Astrocyte (in vitro differentiated cells and primary cell): ENCODE results near the gene AATK. TPM values are rescaled to one million over a fixed set of nuclear protein-coding genes. Genes with fewer than 3 reads are reported as not detected.

ENCODE experiments used
- DNase-seq: peaks from one replicate; pipeline ENCODE4 v3.0.0-alpha.2; 2010; ENCODE audit warnings: low read depth
- FAIRE-seq: peaks from 2 replicates; lab custom pipeline; 2011; peaks lifted over from hg19 to GRCh38; lab: Jason Lieb, UNC
- H2AFZ ChIP-seq: 2 replicates; pipeline ENCODE4 v1.6.0; 2012; ENCODE audit warnings: low read depth, low read length, inconsistent platforms
- H3K27ac ChIP-seq: 2 replicates; pipeline ENCODE4 v1.5.1; 2011; ENCODE audit warnings: low read depth, low read length, inconsistent platforms
- H3K27me3 ChIP-seq: 2 replicates; pipeline ENCODE4 v1.6.0; 2011; ENCODE audit warnings: low read length, inconsistent platforms; ENCODE audit not compliant: insufficient read depth
- H3K36me3 ChIP-seq: 2 replicates; pipeline ENCODE4 v1.5.1; 2011; ENCODE audit warnings: low read length, inconsistent platforms; ENCODE audit not compliant: insufficient read depth
- H3K4me1 ChIP-seq: 2 replicates; pipeline ENCODE4 v1.5.1; 2011; ENCODE audit warnings: low read length, inconsistent platforms; ENCODE audit not compliant: insufficient read depth
- H3K4me2 ChIP-seq: 2 replicates; pipeline ENCODE4 v1.6.0; 2012; ENCODE audit warnings: low read length, inconsistent platforms
- H3K4me3 ChIP-seq: 2 replicates; pipeline ENCODE4 v1.5.1; 2011; ENCODE audit warnings: low read depth, mild to moderate bottlenecking, low read length, inconsistent platforms; ENCODE audit not compliant: insufficient read depth
- H3K79me2 ChIP-seq: 2 replicates; pipeline ENCODE4 v1.6.0; 2012; ENCODE audit warnings: mild to moderate bottlenecking, low read length, inconsistent platforms; ENCODE audit not compliant: insufficient read depth
- H3K9ac ChIP-seq: 2 replicates; pipeline ENCODE4 v1.6.0; 2012; ENCODE audit warnings: mild to moderate bottlenecking, low read length, inconsistent platforms
- H3K9me3 ChIP-seq: 2 replicates; pipeline ENCODE4 v1.5.1; 2012; ENCODE audit warnings: low read depth, mild to moderate bottlenecking, low read length, inconsistent platforms; ENCODE audit not compliant: insufficient read depth
- H4K20me1 ChIP-seq: 2 replicates; pipeline ENCODE4 v1.6.0; 2012; ENCODE audit warnings: low read length, inconsistent platforms; ENCODE audit not compliant: insufficient read depth
- H3K27ac Mint-ChIP-seq: one replicate; pipeline ENCODE4 v1.8.0; 2021; ENCODE audit warnings: mild to moderate bottlenecking, mixed read lengths; ENCODE audit not compliant: unreplicated experiment
- H3K27me3 Mint-ChIP-seq: one replicate; pipeline ENCODE4 v1.8.0; 2021; ENCODE audit warnings: low read depth, mixed read lengths; ENCODE audit not compliant: unreplicated experiment
- H3K36me3 Mint-ChIP-seq: one replicate; pipeline ENCODE4 v1.8.0; 2021; ENCODE audit warnings: low read depth, mixed read lengths; ENCODE audit not compliant: unreplicated experiment
- H3K4me1 Mint-ChIP-seq: one replicate; pipeline ENCODE4 v1.8.0; 2021; ENCODE audit warnings: low read depth, mixed read lengths; ENCODE audit not compliant: unreplicated experiment
- H3K4me3 Mint-ChIP-seq: one replicate; pipeline ENCODE4 v1.8.0; 2021; ENCODE audit warnings: mild to moderate bottlenecking, moderate library complexity, mixed read lengths; ENCODE audit not compliant: unreplicated experiment
- H3K9me3 Mint-ChIP-seq: one replicate; pipeline ENCODE4 v1.8.0; 2021; ENCODE audit warnings: mild to moderate bottlenecking, mixed read lengths; ENCODE audit not compliant: unreplicated experiment
- CTCF ChIP-seq: IDR thresholded peaks from 2 replicates; pipeline ENCODE4 v1.5.1; 2011; ENCODE audit warnings: low read depth, mild to moderate bottlenecking, inconsistent platforms, low read length, moderate library complexity; ENCODE audit not compliant: insufficient read depth
- EZH2 ChIP-seq: IDR thresholded peaks from 2 replicates; pipeline ENCODE4 v1.6.1; 2012; ENCODE audit warnings: mild to moderate bottlenecking, low read length, inconsistent platforms; ENCODE audit not compliant: insufficient read depth
- total RNA-seq: library from RNA; stranded (reverse); gene quantifications from 2 replicates; pipeline ENCODE4 v1.2.1, GENCODE V29; 2021

Gene AATK
- total RNA-seq, 1 donor from 2014 or later = 0.54 TPM

GRCh38 chr17:81194941-81195901, 29.2 kb upstream of the AATK start:
- no peak overlapping the region for H3K4me3 Mint-ChIP-seq
- no peak overlapping the region for H3K27ac Mint-ChIP-seq
- no peak overlapping the region for H3K9ac ChIP-seq
- H3K27me3 Mint-ChIP-seq = no peaks in the 10 kb centered on the region
- no peaks in the 10 kb centered on the region for H4K20me1 ChIP-seq
- FAIRE-seq (no peak), DNase-seq (no peak)
- H3K4me1 ChIP-seq = no peaks in the 10 kb centered on the region
- no peaks in the 10 kb centered on the region for H3K27me3 ChIP-seq
- H3K27ac ChIP-seq = no peak overlapping the region
- peaks cover 3% of the 10 kb centered on the region for H3K36me3 Mint-ChIP-seq
- H3K79me2 ChIP-seq = no peaks in the 10 kb centered on the region
- no peaks in the 10 kb centered on the region for H3K9me3 Mint-ChIP-seq
- no peak overlapping the region for H3K4me2 ChIP-seq
- H3K36me3 ChIP-seq = no peaks in the 10 kb centered on the region
- H3K4me3 ChIP-seq = no peak overlapping the region
- H2AFZ ChIP-seq = no peak overlapping the region
- no peaks in the 10 kb centered on the region for H3K4me1 Mint-ChIP-seq
- TF ChIP-seq CTCF (no peak), EZH2 (no peak)
- H3K9me3 ChIP-seq = no peaks in the 10 kb centered on the region

DNA sequence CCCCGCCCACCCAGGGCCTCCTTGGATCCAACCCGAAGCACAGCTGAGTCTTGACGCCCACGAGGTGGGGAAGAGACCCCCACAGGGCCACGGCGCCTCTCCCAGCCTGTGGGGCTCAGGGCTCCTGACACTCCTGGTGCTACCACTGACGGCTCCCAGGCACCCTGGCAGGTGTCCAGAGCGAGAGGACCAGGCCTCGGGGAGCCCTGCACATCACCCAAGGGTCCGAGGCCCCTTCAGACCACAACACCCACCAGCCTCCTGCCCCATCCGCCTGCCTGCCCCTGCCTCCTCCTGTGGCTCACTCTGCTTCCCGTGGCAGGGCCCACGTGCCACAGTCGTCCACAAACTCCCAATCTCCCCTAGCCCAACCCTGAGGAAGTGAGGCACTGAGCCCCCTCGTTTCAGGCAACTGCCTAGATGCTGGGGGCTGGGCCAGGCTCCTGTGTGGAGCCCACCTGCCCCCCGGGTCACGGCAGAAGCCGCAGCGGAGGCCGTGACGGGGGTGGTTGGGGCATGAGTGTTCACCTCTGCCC, 28.3 kb upstream of the AATK start:
- no peaks in the 10 kb centered on the region for H3K79me2 ChIP-seq
- no peaks in the 10 kb centered on the region for H4K20me1 ChIP-seq
- Mint-ChIP-seq H3K4me1 (no peaks in the 10 kb centered on the region), H3K4me3 (no peak overlapping the region), H3K27me3 (no peaks in the 10 kb centered on the region), H3K27ac (no peak overlapping the region), H3K9me3 (no peaks in the 10 kb centered on the region), H3K36me3 (peaks cover 3% of the 10 kb centered on the region)
- H3K4me2 ChIP-seq = no peak overlapping the region
- no peak for TF ChIP-seq EZH2
- no peak for TF ChIP-seq CTCF
- H2AFZ ChIP-seq = no peak overlapping the region
- H3K9ac ChIP-seq = no peak overlapping the region
- no peaks in the 10 kb centered on the region for H3K36me3 ChIP-seq
- no peaks in the 10 kb centered on the region for H3K4me1 ChIP-seq
- no peaks in the 10 kb centered on the region for H3K27me3 ChIP-seq
- H3K4me3 ChIP-seq = no peak overlapping the region
- no peak for FAIRE-seq
- no peak overlapping the region for H3K27ac ChIP-seq
- no peak for DNase-seq
- H3K9me3 ChIP-seq = no peaks in the 10 kb centered on the region
